Measurements from ENCODE around the gene NHSL2.

- TF ChIP-seq CTCF (IDR thresholded peaks at IDR 0.05 in 8 of 11, conservative IDR thresholded peaks at IDR 0.05 in 3 of 11) (no peak), POLR2AphosphoS5 (IDR thresholded peaks at IDR 0.05) (no peak)
These were observed 217.7 kb downstream of the NHSL2 start for GRCh38 chrX:72128183-72128834.

Measured in spleen (tissue), 7 donors.